CD14-positive monocyte (primary cell): Measurements from ENCODE around the gene C4BPA. TPM values are rescaled to one million over a fixed set of nuclear protein-coding genes. Genes with fewer than 3 reads are reported as not detected.

Source experiments
- DNase-seq, 3 donors: peaks; one replicate each; pipeline ENCODE4 v3.0.0-alpha.2; 2011 to 2022
- H2AFZ ChIP-seq: 2 replicates; pipeline ENCODE4 v1.6.0; 2012; ENCODE audit warnings: mild to moderate bottlenecking, low read depth, low read length, inconsistent platforms; ENCODE audit not compliant: insufficient read depth, poor library complexity, severe bottlenecking
- H3K27ac ChIP-seq, 2 donors: 1 replicate in 1 of 2; 2 replicates in 1 of 2; pipeline ENCODE4 v1.5.1; 2012 to 2013; ENCODE audit warnings: low read length in 2 of 2, control low read depth in 1 of 2, inconsistent platforms in 1 of 2, low read depth in 1 of 2, mild to moderate bottlenecking in 1 of 2
- H3K27me3 ChIP-seq, 2 donors: one replicate each; pipeline versions ENCODE4 v1.6.0 to v1.6.1; 2011 to 2013; ENCODE audit warnings: low read length in 2 of 2; ENCODE audit not compliant: control insufficient read depth in 2 of 2, insufficient read depth in 2 of 2
- H3K36me3 ChIP-seq, 2 donors: replicated peaks in 1 of 2; 1 replicate in 1 of 2; 2 replicates in 1 of 2; pipeline versions ENCODE4 v1.5.1 to v1.6.1; 2012 to 2013; ENCODE audit warnings: low read length in 2 of 2, control low read depth in 1 of 2, inconsistent platforms in 1 of 2, mild to moderate bottlenecking in 1 of 2; ENCODE audit not compliant: insufficient read depth in 2 of 2, control insufficient read depth in 1 of 2
- H3K4me1 ChIP-seq, 2 donors: 1 replicate in 1 of 2; 2 replicates in 1 of 2; pipeline versions ENCODE4 v1.5.1 to v1.6.1; 2012 to 2013; ENCODE audit warnings: low read length in 2 of 2, control low read depth in 1 of 2, inconsistent platforms in 1 of 2, mild to moderate bottlenecking in 1 of 2, moderate library complexity in 1 of 2; ENCODE audit not compliant: insufficient read depth in 2 of 2, control insufficient read depth in 1 of 2
- H3K4me2 ChIP-seq: replicated peaks from 2 replicates; pipeline ENCODE3; 2012; ENCODE audit warnings: low read length, moderate library complexity, mild to moderate bottlenecking; ENCODE audit not compliant: poor library complexity, severe bottlenecking; ENCODE audit errors: extremely low read depth
- H3K4me3 ChIP-seq, 3 experiments: fragments of 200-600 bp in 1 of 3; sonication (generic) in 1 of 3; replicated peaks in 1 of 3; 1 replicate in 2 of 3; 2 replicates in 1 of 3; pipeline ENCODE4 v1.5.1; 2011 to 2013; ENCODE audit warnings: low read length in 3 of 3, mild to moderate bottlenecking in 3 of 3, control low read depth in 2 of 3, low read depth in 2 of 3, inconsistent platforms in 1 of 3, moderate library complexity in 1 of 3
- H3K79me2 ChIP-seq: 2 replicates; pipeline ENCODE4 v1.6.0; 2012; ENCODE audit warnings: mild to moderate bottlenecking, control low read depth, inconsistent platforms, low read length, moderate library complexity; ENCODE audit not compliant: insufficient read depth
- H3K9ac ChIP-seq: 2 replicates; pipeline ENCODE4 v1.6.0; 2017; ENCODE audit warnings: low read length, mild to moderate bottlenecking; ENCODE audit not compliant: insufficient read depth, poor library complexity, severe bottlenecking
- H3K9me3 ChIP-seq, 2 donors: replicated peaks in 1 of 2; 1 replicate in 1 of 2; 2 replicates in 1 of 2; pipeline versions ENCODE4 v1.5.1 to v1.6.1; 2012 to 2013; ENCODE audit warnings: low read length in 2 of 2, control low read depth in 1 of 2; ENCODE audit not compliant: control insufficient read depth in 1 of 2, insufficient read depth in 1 of 2
- H4K20me1 ChIP-seq: 2 replicates; pipeline ENCODE4 v1.6.0; 2012; ENCODE audit warnings: mild to moderate bottlenecking, low read length, control low read depth, moderate library complexity; ENCODE audit not compliant: insufficient read depth
- H3K27ac Mint-ChIP-seq, 7 donors: one replicate each; pipeline ENCODE4 v1.8.0; 2020; ENCODE audit warnings: mild to moderate bottlenecking in 7 of 7, mixed read lengths in 7 of 7, moderate library complexity in 6 of 7, inconsistent platforms in 2 of 7
- H3K27me3 Mint-ChIP-seq, 3 donors: one replicate each; pipeline ENCODE4 v1.8.0; 2021 to 2022; ENCODE audit warnings: low read depth in 3 of 3, mild to moderate bottlenecking in 3 of 3, mixed read lengths in 3 of 3, moderate library complexity in 3 of 3, inconsistent platforms in 1 of 3
- H3K36me3 Mint-ChIP-seq, 2 donors: one replicate each; pipeline ENCODE4 v1.8.0; 2020; ENCODE audit warnings: mixed read lengths in 2 of 2, inconsistent platforms in 1 of 2, mild to moderate bottlenecking in 1 of 2
- H3K4me1 Mint-ChIP-seq: one replicate; pipeline ENCODE4 v1.8.0; 2020; ENCODE audit warnings: mild to moderate bottlenecking, mixed read lengths
- H3K4me3 Mint-ChIP-seq, 2 donors: one replicate each; pipeline ENCODE4 v1.8.0; 2020; ENCODE audit warnings: mild to moderate bottlenecking in 2 of 2, mixed read lengths in 2 of 2, moderate library complexity in 1 of 2
- H3K9me3 Mint-ChIP-seq, 7 donors: one replicate each; pipeline ENCODE4 v1.8.0; 2020 to 2022; ENCODE audit warnings: mixed read lengths in 7 of 7, mild to moderate bottlenecking in 6 of 7, moderate library complexity in 6 of 7, inconsistent platforms in 2 of 7
- WGBS: methylation state at CpG from one replicate; pipeline ENCODE4 v1.1.5; 2013; ENCODE audit warnings: missing lambda C conversion rate; ENCODE audit not compliant: insufficient coverage; 5-methylcytosine and 5-hydroxymethylcytosine counted together
- intact Hi-C, 2 donors: fragments of 100-400 bp; cut with micrococcal nuclease; formaldehyde crosslinking; loops; one replicate each; pipeline versions ENCODE4 v1.15.0 to v1.15.1; 2023
- polyA plus RNA-seq, 3 donors: library from polyadenylated mRNA; depleted of rRNA in 1 of 3; unstranded in 2 of 3; stranded (reverse) in 1 of 3; fragments of 300-500 nt in 2 of 3; fragments of >200 nt in 1 of 3; fragmentation: Illumina TruSeq in 2 of 3; gene quantifications; 1 replicate in 2 of 3; 2 replicates in 1 of 3; pipeline ENCODE4 v1.2.3, GENCODE V29; 2012 to 2021
- TF ChIP-seq, protein P1 (sequence below): fragments of 200-600 bp; IDR thresholded peaks from one replicate; pipeline ENCODE4 v1.8.0; 2022; ENCODE audit warnings: antibody characterized with exemption, mild to moderate bottlenecking

Gene C4BPA
- polyA plus RNA-seq, 3 donors = 0.09 to 0.25 (median 0.13) TPM

DNA sequence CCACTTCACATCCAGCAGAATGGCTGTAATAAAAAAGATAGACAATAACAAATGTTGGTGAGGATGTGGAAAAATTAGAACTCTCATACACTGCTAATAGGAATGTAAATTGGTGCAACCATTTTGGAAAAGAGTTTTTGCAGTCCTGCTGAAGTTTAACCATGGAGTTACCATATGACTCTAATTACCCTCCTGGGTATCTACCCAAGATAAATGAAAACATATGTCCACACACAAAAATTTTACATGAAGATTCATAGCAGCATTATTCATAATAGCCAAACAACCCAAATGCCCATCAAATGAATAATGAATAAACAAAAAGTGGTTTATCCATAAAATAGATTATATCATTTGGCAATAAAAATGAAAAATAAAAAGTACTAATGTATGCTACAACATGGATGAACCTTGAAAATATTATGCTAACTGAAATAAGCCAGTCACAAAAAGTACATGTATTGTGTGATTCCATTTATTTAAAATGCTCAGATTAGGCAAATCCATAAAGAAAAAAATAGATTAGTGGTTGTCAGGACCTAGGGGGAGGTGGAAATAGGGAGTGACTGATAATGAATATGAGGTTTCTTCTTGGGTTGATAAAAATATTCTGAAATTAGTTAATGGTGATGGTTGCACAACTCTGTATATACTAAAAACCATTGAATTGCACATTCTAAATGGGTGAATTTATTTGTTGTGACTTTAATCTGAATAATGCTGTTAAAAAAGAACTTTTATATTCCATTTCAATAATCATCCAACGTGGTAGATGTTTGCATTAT, 26.4 kb downstream of the C4BPA start:
- no peak overlapping the region for H3K9ac ChIP-seq
- H3K4me2 ChIP-seq = no peak overlapping the region
- no peak overlapping the region for H2AFZ ChIP-seq
- Mint-ChIP-seq H3K4me3 (no peak overlapping the region), H3K27me3 (peaks cover 0 to 2% (median under 1%) of the 10 kb centered on the region in 3 donors), H3K27ac (no peak overlapping the region), H3K4me1 (peaks cover 15% of the 10 kb centered on the region), H3K9me3 (peaks cover 19 to 33% (median 31%) of the 10 kb centered on the region in 7 donors), H3K36me3 (peaks cover 0 to 2% of the 10 kb centered on the region in 2 donors)
- intact Hi-C loops = no loop called here
- no peak overlapping the region for H3K4me3 ChIP-seq
- H3K27ac ChIP-seq = no peak overlapping the region
- H3K36me3 ChIP-seq = no peaks in the 10 kb centered on the region
- no peaks in the 10 kb centered on the region for H3K27me3 ChIP-seq
- no peaks in the 10 kb centered on the region for H4K20me1 ChIP-seq
- no peak for DNase-seq
- H3K9me3 ChIP-seq = peaks cover 14 to 35% of the 10 kb centered on the region in 2 donors
- H3K4me1 ChIP-seq = peaks cover 16 to 18% of the 10 kb centered on the region in 2 donors
- no peaks in the 10 kb centered on the region for H3K79me2 ChIP-seq
- TF ChIP-seq, protein P1, sequence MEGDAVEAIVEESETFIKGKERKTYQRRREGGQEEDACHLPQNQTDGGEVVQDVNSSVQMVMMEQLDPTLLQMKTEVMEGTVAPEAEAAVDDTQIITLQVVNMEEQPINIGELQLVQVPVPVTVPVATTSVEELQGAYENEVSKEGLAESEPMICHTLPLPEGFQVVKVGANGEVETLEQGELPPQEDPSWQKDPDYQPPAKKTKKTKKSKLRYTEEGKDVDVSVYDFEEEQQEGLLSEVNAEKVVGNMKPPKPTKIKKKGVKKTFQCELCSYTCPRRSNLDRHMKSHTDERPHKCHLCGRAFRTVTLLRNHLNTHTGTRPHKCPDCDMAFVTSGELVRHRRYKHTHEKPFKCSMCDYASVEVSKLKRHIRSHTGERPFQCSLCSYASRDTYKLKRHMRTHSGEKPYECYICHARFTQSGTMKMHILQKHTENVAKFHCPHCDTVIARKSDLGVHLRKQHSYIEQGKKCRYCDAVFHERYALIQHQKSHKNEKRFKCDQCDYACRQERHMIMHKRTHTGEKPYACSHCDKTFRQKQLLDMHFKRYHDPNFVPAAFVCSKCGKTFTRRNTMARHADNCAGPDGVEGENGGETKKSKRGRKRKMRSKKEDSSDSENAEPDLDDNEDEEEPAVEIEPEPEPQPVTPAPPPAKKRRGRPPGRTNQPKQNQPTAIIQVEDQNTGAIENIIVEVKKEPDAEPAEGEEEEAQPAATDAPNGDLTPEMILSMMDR = no peak
- WGBS = no CpG with 5 or more reads among the region's 1 CpG

GRCh38 chr1:207131163-207131562, 27.1 kb downstream of the C4BPA start:
- Histone ChIP-seq H4K20me1 (no peaks in the 10 kb centered on the region), H3K4me2 (no peak overlapping the region), H3K27ac (no peak overlapping the region), H3K79me2 (no peaks in the 10 kb centered on the region), H3K9me3 (peaks cover 10 to 31% of the 10 kb centered on the region in 2 donors), H3K4me1 (peaks cover 24 to 25% of the 10 kb centered on the region in 2 donors), H2AFZ (no peak overlapping the region), H3K9ac (no peak overlapping the region), H3K36me3 (no peaks in the 10 kb centered on the region), H3K4me3 (no peak overlapping the region), H3K27me3 (no peaks in the 10 kb centered on the region)
- H3K4me3 Mint-ChIP-seq = no peak overlapping the region
- H3K4me1 Mint-ChIP-seq = peaks cover 23% of the 10 kb centered on the region
- no peak for DNase-seq
- peaks cover 17 to 29% (median 27%) of the 10 kb centered on the region in 7 donors for H3K9me3 Mint-ChIP-seq
- H3K27ac Mint-ChIP-seq = no peak overlapping the region
- peaks cover 0 to 2% of the 10 kb centered on the region in 2 donors for H3K36me3 Mint-ChIP-seq
- H3K27me3 Mint-ChIP-seq = peaks cover 0 to 2% (median 0%) of the 10 kb centered on the region in 3 donors
- intact Hi-C loops = no loop called here
- WGBS = no CpG with 5 or more reads among the region's 4 CpGs
- TF ChIP-seq, protein P1 = no peak
